Brain microvascular endothelial cell (primary cell): Measurements from ENCODE around the gene MED27.

Experiments used
- DNase-seq: peaks from one replicate; pipeline ENCODE4 v3.0.0-alpha.2; 2020
- H3K27ac ChIP-seq: fragments of 250-450 bp; sonication (Bioruptor Pico); 2 replicates; pipeline ENCODE4 v1.5.1; 2020; ENCODE audit warnings: mild to moderate bottlenecking, moderate library complexity
- H3K27me3 ChIP-seq: fragments of 250-450 bp; sonication (Bioruptor Pico); replicated peaks from 2 replicates; pipeline ENCODE4 v1.5.1; 2020; ENCODE audit warnings: mild to moderate bottlenecking
- H3K36me3 ChIP-seq: fragments of 250-450 bp; sonication (Bioruptor Pico); replicated peaks from 2 replicates; pipeline ENCODE4 v1.5.1; 2020; ENCODE audit warnings: mild to moderate bottlenecking
- H3K4me3 ChIP-seq: 2 replicates; pipeline ENCODE4 v1.5.1; 2011; ENCODE audit warnings: low read depth, mild to moderate bottlenecking, control low read depth, low read length, moderate library complexity
- in situ Hi-C: cut with HindIII; loops from 2 replicates; pipeline ENCODE4 v1.10.0; 2017; ENCODE audit warnings: low sequenced_read_pairs, low pct_ligation_motif_present
- TF ChIP-seq, protein P1 (sequence below): IDR thresholded peaks from 2 replicates; pipeline ENCODE4 v1.5.1; 2011; ENCODE audit warnings: low read depth, mild to moderate bottlenecking, moderate library complexity, low read length, control low read depth, inconsistent platforms; ENCODE audit errors: missing control alignments

Gene MED27

DNA sequence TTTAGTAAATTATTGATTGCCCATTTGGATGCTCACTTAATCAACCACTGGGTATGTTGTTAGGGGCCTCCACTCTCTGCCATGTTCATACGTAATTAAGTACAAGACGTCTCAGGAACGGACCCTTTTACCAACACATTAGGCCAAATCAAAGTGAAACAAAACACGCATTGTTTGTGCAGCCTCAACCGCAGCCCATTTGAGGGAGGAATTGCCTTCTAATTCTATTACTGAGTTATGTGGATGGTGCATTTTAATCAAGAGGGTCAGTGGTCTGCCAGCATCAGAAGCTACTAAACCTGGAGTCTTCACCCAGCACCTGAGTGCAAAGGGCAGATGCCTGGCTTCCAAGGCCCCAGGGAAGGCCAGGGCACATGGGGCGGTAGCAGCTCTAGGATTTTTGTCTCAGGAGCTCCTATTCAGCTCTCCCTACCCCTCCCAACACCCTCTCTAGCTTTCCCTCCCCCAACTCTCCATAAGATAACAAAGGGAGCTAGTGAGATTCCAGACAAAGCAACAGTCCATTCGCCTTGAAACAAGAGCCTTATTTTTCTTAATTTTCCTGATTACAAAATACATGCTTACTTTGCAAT lies 7.9 kb upstream of the MED27 start:
- TF ChIP-seq, protein P1, sequence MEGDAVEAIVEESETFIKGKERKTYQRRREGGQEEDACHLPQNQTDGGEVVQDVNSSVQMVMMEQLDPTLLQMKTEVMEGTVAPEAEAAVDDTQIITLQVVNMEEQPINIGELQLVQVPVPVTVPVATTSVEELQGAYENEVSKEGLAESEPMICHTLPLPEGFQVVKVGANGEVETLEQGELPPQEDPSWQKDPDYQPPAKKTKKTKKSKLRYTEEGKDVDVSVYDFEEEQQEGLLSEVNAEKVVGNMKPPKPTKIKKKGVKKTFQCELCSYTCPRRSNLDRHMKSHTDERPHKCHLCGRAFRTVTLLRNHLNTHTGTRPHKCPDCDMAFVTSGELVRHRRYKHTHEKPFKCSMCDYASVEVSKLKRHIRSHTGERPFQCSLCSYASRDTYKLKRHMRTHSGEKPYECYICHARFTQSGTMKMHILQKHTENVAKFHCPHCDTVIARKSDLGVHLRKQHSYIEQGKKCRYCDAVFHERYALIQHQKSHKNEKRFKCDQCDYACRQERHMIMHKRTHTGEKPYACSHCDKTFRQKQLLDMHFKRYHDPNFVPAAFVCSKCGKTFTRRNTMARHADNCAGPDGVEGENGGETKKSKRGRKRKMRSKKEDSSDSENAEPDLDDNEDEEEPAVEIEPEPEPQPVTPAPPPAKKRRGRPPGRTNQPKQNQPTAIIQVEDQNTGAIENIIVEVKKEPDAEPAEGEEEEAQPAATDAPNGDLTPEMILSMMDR = no peak
- in situ Hi-C loops = no loop called here
- peaks cover 1% of the 10 kb centered on the region for H3K27me3 ChIP-seq
- no peaks in the 10 kb centered on the region for H3K36me3 ChIP-seq
- H3K4me3 ChIP-seq = no peak overlapping the region
- no peak for DNase-seq
- H3K27ac ChIP-seq = no peak overlapping the region

DNA sequence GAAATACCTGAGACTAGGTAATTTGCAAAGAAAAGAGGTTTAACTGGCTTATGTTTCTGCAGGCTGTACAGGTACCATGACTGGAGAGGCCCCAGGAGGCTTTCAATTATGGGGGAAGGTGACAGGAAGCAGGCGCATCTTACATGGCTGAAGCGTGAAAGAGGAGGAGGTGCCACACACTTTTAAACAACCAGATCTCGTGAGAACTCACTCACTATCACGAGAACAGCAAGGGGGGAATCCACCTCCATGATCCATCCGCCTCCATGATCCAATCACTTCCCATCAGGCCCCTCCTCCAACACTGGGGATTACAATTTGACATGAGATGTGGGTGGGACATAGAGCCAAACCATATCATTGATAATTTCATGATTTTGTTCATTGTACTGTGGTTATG lies 2.5 kb upstream of the MED27 start:
- Histone ChIP-seq H3K27me3 (peaks cover 1% of the 10 kb centered on the region), H3K27ac (no peak overlapping the region), H3K36me3 (no peaks in the 10 kb centered on the region), H3K4me3 (no peak overlapping the region)
- TF ChIP-seq, protein P1 = no peak
- in situ Hi-C loops = no loop called here
- no peak for DNase-seq

DNA sequence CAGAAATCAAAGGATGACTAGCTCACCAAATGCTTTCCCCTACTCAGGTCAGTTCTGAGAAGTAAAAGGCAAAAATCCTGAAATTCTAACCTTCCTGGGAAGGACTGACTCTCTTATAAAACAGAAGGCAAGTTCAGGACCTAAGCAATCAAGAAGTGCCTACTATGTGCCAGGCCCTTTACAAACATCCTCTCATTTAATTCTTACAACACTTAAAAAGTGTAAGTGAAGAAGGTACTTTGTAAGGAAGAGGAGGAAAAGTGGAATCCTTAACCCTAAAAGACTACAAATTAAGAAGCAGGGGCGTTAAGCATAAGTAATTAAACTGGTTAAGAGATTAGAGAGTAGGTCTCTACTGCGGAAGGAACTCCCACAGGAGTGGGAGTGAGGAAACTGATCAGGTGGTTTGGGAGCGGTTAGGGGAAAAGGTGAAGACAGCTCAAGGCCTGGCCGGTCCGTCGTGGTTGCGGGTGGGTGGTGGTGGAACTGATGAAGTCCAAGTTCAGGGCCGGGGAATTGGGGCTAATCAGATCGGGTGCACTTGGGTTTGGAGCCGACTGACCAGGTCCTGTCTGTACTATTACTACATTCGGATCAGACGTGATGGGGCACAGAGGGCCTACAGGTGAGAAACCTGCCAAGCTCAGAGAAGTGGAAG lies 839 bp downstream of the MED27 start:
- TF ChIP-seq, protein P1 = no peak
- Histone ChIP-seq H3K36me3 (peaks cover 3% of the 10 kb centered on the region), H3K27ac (no peak overlapping the region), H3K27me3 (no peaks in the 10 kb centered on the region), H3K4me3 (peak overlapping the region; percentile 81)
- no peak for DNase-seq
- in situ Hi-C loops = no loop called here

DNA sequence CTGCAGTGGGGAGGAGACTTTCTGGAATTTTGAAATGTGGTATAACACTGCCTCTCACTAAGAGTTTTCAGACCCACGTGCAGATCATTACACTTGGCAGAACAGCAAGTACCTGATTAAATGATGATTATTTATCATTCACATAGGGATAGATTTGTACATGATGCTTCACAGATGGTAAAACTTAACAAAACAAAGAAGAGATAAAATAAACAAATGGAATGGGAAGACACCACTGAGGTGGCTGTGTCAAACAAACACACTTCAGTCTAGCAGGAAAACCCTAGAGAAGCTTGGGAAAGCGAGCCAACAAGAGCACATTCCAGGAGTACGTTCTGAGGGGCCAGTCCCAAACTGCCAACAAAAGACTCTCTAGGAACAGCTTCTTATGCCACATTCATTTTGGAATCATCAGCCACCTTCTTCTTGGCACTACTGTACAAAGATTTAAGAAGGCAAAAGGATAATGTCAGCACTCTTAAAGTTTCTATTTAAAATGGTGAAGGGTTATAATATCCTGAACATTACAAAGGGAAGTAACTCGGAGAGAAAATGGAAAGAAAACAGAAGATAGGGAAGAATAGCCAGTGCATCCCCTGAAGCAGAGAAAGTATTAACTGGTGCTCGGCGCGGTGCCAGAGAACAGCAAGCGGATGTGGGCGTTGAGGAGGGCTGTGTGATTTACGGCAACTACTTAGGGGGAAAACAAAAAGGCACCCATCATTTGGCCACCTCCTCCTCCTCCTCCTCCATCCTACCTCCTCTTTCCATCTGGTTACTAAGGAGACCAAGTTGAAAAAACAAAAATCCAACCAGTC lies 1.6 kb downstream of the MED27 start:
- TF ChIP-seq, protein P1 = no peak
- DNase-seq = no peak
- peaks cover 3% of the 10 kb centered on the region for H3K36me3 ChIP-seq
- in situ Hi-C loops = no loop called here
- H3K27ac ChIP-seq = no peak overlapping the region
- peak overlapping the region; percentile 81 for H3K4me3 ChIP-seq
- no peaks in the 10 kb centered on the region for H3K27me3 ChIP-seq

DNA sequence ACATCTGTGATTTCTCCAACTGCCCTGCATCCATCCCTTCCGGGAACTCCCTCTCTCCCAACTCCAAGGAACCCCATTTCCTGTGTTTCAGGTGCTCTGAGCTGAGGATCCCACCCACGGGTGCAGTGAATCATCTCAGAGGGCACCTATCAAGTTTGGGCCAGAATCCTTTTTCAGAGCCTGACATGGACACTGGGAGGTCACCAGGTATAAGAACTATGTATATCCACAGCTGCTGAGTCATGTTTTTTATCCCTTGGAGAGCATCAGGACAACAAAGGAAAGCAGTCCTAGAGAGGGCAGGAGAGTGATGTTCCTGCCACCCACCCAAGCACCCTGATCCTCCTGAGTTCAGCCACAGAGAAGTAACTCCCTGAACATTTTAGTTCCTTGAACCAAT lies 3.8 kb downstream of the MED27 start:
- Histone ChIP-seq H3K27ac (no peak overlapping the region), H3K27me3 (no peaks in the 10 kb centered on the region), H3K36me3 (peaks cover 8% of the 10 kb centered on the region), H3K4me3 (no peak overlapping the region)
- no peak for DNase-seq
- TF ChIP-seq, protein P1 = no peak
- in situ Hi-C loops = no loop called here
